ENCODE results near the gene PPDPF.

GRCh38 chr20:63486300-63486855, 34.2 kb upstream of the PPDPF start:
- no peak for TF ChIP-seq CTCF (IDR thresholded peaks at IDR 0.05)
- no peak for TF ChIP-seq POLR2A (IDR thresholded peaks at IDR 0.05)
